K562 (cell line): ENCODE measurements around the gene TBXA2R. TPM values are rescaled to one million over a fixed set of nuclear protein-coding genes. Genes with fewer than 3 reads are reported as not detected.

Source experiments
- ATAC-seq: fragments of 200-7000 bp; cut with Tn5 transposase; 3 replicates; pipeline ENCODE4 v1.9.1; 2020; ENCODE audit warnings: moderate library complexity
- BruUV-seq: library from RNA; stranded (reverse); fragments of 400-500 nt; replicated peaks from 2 replicates; lab custom pipeline; 2021; lab: Mats Ljungman, UMichigan
- CTCF ChIA-PET: fragments of 300-600 bp; formaldehyde crosslinking; extraction: SDS; loops from one replicate; lab custom pipeline; 2021; ENCODE audit warnings: low intra/inter-chr PET ratio; lab: Yijun Ruan, JAX
- POLR2A ChIA-PET: fragments of 300-600, 350-650 bp; sonication (Branson Sonifier 250); formaldehyde crosslinking; extraction: SDS; loops from one replicate; lab custom pipeline; 2021; ENCODE audit warnings: antibody characterized with exemption, inconsistent platforms; lab: Yijun Ruan, JAX
- DNase-seq, 4 experiments: peaks; one replicate each; pipeline versions ENCODE4 v3.0.0 to v3.0.0-alpha.2; 2011 to 2018; ENCODE audit warnings: low spot score in 3 of 4, mixed read lengths in 3 of 4; ENCODE audit errors: extremely low read depth in 1 of 4
- FAIRE-seq: peaks from 2 replicates; lab custom pipeline; 2011; peaks lifted over from hg19 to GRCh38; lab: Jason Lieb, UNC
- H2AFZ ChIP-seq: 2 replicates; pipeline ENCODE4 v1.6.0; 2011; ENCODE audit warnings: low read depth, low read length, control low read depth, inconsistent platforms
- H3K27ac ChIP-seq: fragments of 200-600 bp; 3 replicates; pipeline ENCODE4 v1.8.0; 2011; ENCODE audit warnings: low read depth, mild to moderate bottlenecking, control low read depth, inconsistent platforms, low read length, moderate library complexity, mixed read lengths; ENCODE audit errors: extremely low read depth
- H3K27me3 ChIP-seq, 2 experiments: fragments of 300-600 bp in 1 of 2; 2 replicates in 1 of 2; 3 replicates in 1 of 2; pipeline versions ENCODE4 v1.6.0 to v1.8.0; 2011; ENCODE audit warnings: inconsistent platforms in 2 of 2, low read length in 2 of 2, mild to moderate bottlenecking in 1 of 2, mixed read lengths in 1 of 2, moderate library complexity in 1 of 2; ENCODE audit not compliant: control insufficient read depth in 2 of 2, insufficient read depth in 2 of 2
- H3K36me3 ChIP-seq: fragments of 300-600 bp; 3 replicates; pipeline ENCODE4 v1.8.0; 2011; ENCODE audit warnings: mild to moderate bottlenecking, low read length, inconsistent platforms; ENCODE audit not compliant: control insufficient read depth, insufficient read depth
- H3K4me1 ChIP-seq, 2 experiments: fragments of 200-600 bp in 1 of 2; replicated peaks in 1 of 2; 2 replicates in 1 of 2; 3 replicates in 1 of 2; pipeline versions ENCODE4 v1.5.1 to v1.8.0; 2011; ENCODE audit warnings: inconsistent platforms in 2 of 2, low read length in 2 of 2, mild to moderate bottlenecking in 1 of 2, mixed read lengths in 1 of 2, moderate library complexity in 1 of 2; ENCODE audit not compliant: control insufficient read depth in 2 of 2, insufficient read depth in 2 of 2
- H3K4me2 ChIP-seq: 2 replicates; pipeline ENCODE4 v1.6.1; 2011; ENCODE audit warnings: low read length, control low read depth, inconsistent platforms, mixed read lengths; ENCODE audit not compliant: insufficient read depth
- H3K4me3 ChIP-seq: fragments of 200-600 bp; sonication (generic), shearing (Covaris generic); 2 replicates; pipeline ENCODE4 v1.5.1; 2016; ENCODE audit warnings: control low read depth, inconsistent platforms
- H3K79me2 ChIP-seq: fragments of 200-600 bp; 3 replicates; pipeline ENCODE4 v1.8.0; 2011; ENCODE audit warnings: low read length, inconsistent platforms; ENCODE audit not compliant: control insufficient read depth, insufficient read depth
- H3K9ac ChIP-seq, 2 experiments: 2 replicates each; pipeline versions ENCODE4 v1.6.0 to v1.6.1; 2011; ENCODE audit warnings: low read depth in 2 of 2, low read length in 2 of 2, control low read depth in 1 of 2, inconsistent platforms in 1 of 2, mild to moderate bottlenecking in 1 of 2, mixed read lengths in 1 of 2; ENCODE audit not compliant: insufficient read depth in 1 of 2
- H3K9me1 ChIP-seq: one replicate; pipeline ENCODE4 v1.6.0; 2011; ENCODE audit warnings: inconsistent platforms, mild to moderate bottlenecking, low read length, moderate library complexity; ENCODE audit not compliant: control insufficient read depth, insufficient read depth
- H3K9me3 ChIP-seq: replicated peaks from 2 replicates; pipeline ENCODE4 v1.5.1; 2011; ENCODE audit warnings: low read depth, low read length, inconsistent platforms; ENCODE audit not compliant: control insufficient read depth, insufficient read depth
- H4K20me1 ChIP-seq: replicated peaks from 2 replicates; pipeline ENCODE4 v1.6.1; 2011; ENCODE audit warnings: low read length, inconsistent platforms, mixed read lengths; ENCODE audit not compliant: control insufficient read depth, insufficient read depth
- ATF1 ChIP-seq, 2 experiments: fragments of 450-650 bp in 1 of 2; IDR thresholded peaks; 2 replicates each; pipeline ENCODE4 v1.6.1; 2016; ENCODE audit warnings: missing compliant biosample characterization in 1 of 2, missing genetic modification characterization in 1 of 2
- CAMTA2 ChIP-seq: fragments of 250-450 bp; sonication (Bioruptor Pico); conservative IDR thresholded peaks from 2 replicates; pipeline ENCODE4 v1.5.1; 2022
- EGR1 ChIP-seq: fragments of 450-650 bp; conservative IDR thresholded peaks from 2 replicates; pipeline ENCODE4 v1.6.1; 2017; ENCODE audit warnings: mild to moderate bottlenecking
- FOXM1 ChIP-seq, 2 experiments: fragments of 450-650 bp in 1 of 2; sonication (generic) in 1 of 2; formaldehyde crosslinking in 1 of 2; IDR thresholded peaks; 2 replicates each; pipeline versions ENCODE4 v1.6.1 to v1.9.0; 2017 to 2022; ENCODE audit warnings: low read depth in 2 of 2, mild to moderate bottlenecking in 2 of 2, missing genetic modification reagents in 1 of 2, moderate library complexity in 1 of 2
- HNRNPH1 ChIP-seq: fragments of 200-400 bp; formaldehyde crosslinking; optimal IDR thresholded peaks from 2 replicates; pipeline ENCODE3; 2017; ENCODE audit warnings: low read depth, mild to moderate bottlenecking, low read length, moderate library complexity
- KHSRP ChIP-seq: fragments of 450-650 bp; IDR thresholded peaks from 2 replicates; pipeline ENCODE4 v1.6.1; 2017
- LEF1 ChIP-seq: fragments of 450-650 bp; IDR thresholded peaks from 2 replicates; pipeline ENCODE4 v1.6.1; 2016; ENCODE audit warnings: mild to moderate bottlenecking
- NCOR1 ChIP-seq: fragments of 450-650 bp; IDR thresholded peaks from 2 replicates; pipeline ENCODE4 v1.6.1; 2016; ENCODE audit warnings: mild to moderate bottlenecking, moderate library complexity
- NR3C1 ChIP-seq: sonication (generic); formaldehyde crosslinking; IDR thresholded peaks from 2 replicates; pipeline ENCODE4 v1.8.1; 2022; ENCODE audit warnings: missing genetic modification reagents
- POLR3G ChIP-seq: IDR thresholded peaks from 2 replicates; pipeline ENCODE4 v1.6.1; 2011; ENCODE audit not compliant: insufficient read length, insufficient replicate concordance; ENCODE audit errors: extremely low read depth
- SMARCE1 ChIP-seq: fragments of 450-650 bp; IDR thresholded peaks from 2 replicates; pipeline ENCODE4 v1.7.1; 2016; ENCODE audit warnings: mild to moderate bottlenecking
- TCF7L2 ChIP-seq: fragments of 150-350 bp; IDR thresholded peaks from 2 replicates; pipeline ENCODE4 v1.6.1; 2016; ENCODE audit warnings: low read depth, mild to moderate bottlenecking, low read length, moderate library complexity
- WGBS: fragments of 100-300 bp; shearing (Covaris generic); methylation state at CpG from one replicate; pipeline ENCODE4 v1.1.6; 2016; ENCODE audit warnings: low coverage, mixed read lengths; ENCODE audit not compliant: insufficient coverage; ENCODE audit errors: missing lambda C conversion rate; 5-methylcytosine and 5-hydroxymethylcytosine counted together
- in situ Hi-C: fragments of 300-500 bp; cut with MboI; formaldehyde crosslinking; loops from 4 replicates; pipeline ENCODE4 v1.15.0; 2018; ENCODE audit warnings: inconsistent platforms, mixed read lengths
- intact Hi-C: fragments of 100-400 bp; cut with micrococcal nuclease; formaldehyde crosslinking; loops from 2 replicates; pipeline ENCODE4 v1.14.2; 2022
- polyA plus RNA-seq, 8 experiments: library from polyadenylated mRNA; depleted of rRNA in 4 of 8; stranded (reverse) in 5 of 8; unstranded in 3 of 8; fragments of >200 nt; fragmentation: Nextera tagmentation in 2 of 8; fragmentation: Illumina TruSeq in 1 of 8; extraction: Ambion mirVana in 2 of 8; extraction: Trizol in 1 of 8; gene quantifications; 2 replicates each; pipeline versions ENCODE4 v1.2.1 to v1.2.3, GENCODE V29; 2011 to 2014; ENCODE audit warnings: inconsistent platforms in 1 of 8, missing spikeins in 1 of 8
- total RNA-seq, 7 experiments: library from RNA; depleted of rRNA in 6 of 7; stranded (reverse); fragments of >200 nt in 6 of 7; fragmentation: Illumina TruSeq in 2 of 7; extraction: Trizol in 2 of 7; gene quantifications; 2 replicates each; pipeline versions ENCODE4 v1.2.1 to v1.2.3, GENCODE V29; 2011 to 2021; ENCODE audit warnings: low replicate concordance in 1 of 7
- TF ChIP-seq, protein P1 (sequence below): fragments of 450-650 bp; formaldehyde crosslinking; IDR thresholded peaks from 2 replicates; pipeline ENCODE4 v1.4.0; 2022; ENCODE audit warnings: missing genetic modification characterization
- TF ChIP-seq, protein P2 (sequence below), 2 experiments: IDR thresholded peaks; 2 replicates each; pipeline ENCODE4 v1.6.1; 2011; ENCODE audit warnings: borderline replicate concordance in 1 of 2, control low read depth in 1 of 2, low read depth in 1 of 2, low read length in 1 of 2, mild to moderate bottlenecking in 1 of 2, mixed read lengths in 1 of 2, moderate library complexity in 1 of 2; ENCODE audit not compliant: insufficient read depth in 1 of 2, insufficient read length in 1 of 2, poor library complexity in 1 of 2, severe bottlenecking in 1 of 2; ENCODE audit errors: extremely low read depth in 1 of 2
- TF ChIP-seq, protein P3 (sequence below): sonication (generic); formaldehyde crosslinking; IDR thresholded peaks from 2 replicates; pipeline ENCODE4 v1.8.1; 2023; ENCODE audit warnings: mild to moderate bottlenecking, missing genetic modification reagents

TBXA2R gene
- total and polyA plus RNA-seq, 9 of the 15 experiments (the other 6 are each of a cell fraction or from before 2014, with no cell fraction given), result 1.5 to 24.0 (median 2.8) TPM

DNA sequence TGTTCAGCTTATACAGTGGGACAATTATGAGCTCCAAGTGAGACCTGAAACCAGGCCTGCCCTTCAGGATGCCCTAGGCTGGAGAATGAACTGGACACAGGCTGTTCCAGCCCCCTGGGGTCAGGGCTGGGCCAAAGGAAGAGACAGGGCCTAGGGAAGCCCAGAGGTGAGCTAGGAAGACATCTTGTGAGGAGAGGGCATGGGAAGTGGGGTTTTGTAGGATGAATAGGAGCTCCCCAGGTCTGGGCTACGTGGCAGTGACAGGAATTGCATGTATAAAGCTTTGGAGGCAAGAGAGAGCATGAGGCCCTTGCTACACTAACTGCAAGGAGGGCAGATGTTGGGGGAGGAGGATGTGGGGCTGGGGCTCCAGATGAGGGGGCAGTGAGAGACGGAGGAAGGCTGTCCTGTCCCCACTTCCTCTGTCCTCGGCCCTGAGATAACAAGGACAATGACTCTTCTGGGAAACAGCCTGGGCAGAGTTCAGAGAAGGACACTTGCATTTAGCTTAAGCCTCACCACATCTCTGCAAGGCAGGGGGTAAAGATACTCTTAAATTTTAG lies 1.5 kb upstream of the TBXA2R start:
- FAIRE-seq (peak; percentile 99), DNase-seq (peak in 2 of 4 experiments; percentile 84 to 89), ATAC-seq (peak; percentile 36)
- H3K9me1 ChIP-seq, result peaks cover 2% of the 10 kb centered on the region
- H3K9ac ChIP-seq, result peak overlapping the region; percentile 92
- peak overlapping the region; percentile 89 for H3K4me3 ChIP-seq
- peak overlapping the region; percentile 79 for H2AFZ ChIP-seq
- in situ Hi-C loops (no loop called here), intact Hi-C loops (loop anchor here (10.0 kb wide), 1 partner anchor 63 kb away; no protein-coding TSS in a partner anchor)
- peaks cover 47% of the 10 kb centered on the region; the same call in 2 of the 3 replicates for H3K36me3 ChIP-seq
- peaks cover 47% of the 10 kb centered on the region for H3K79me2 ChIP-seq
- peaks cover 42 to 98% of the 10 kb centered on the region in 2 experiments for H3K4me1 ChIP-seq
- H3K4me2 ChIP-seq, result peak overlapping the region; percentile 91
- H3K9me3 ChIP-seq, result no peaks in the 10 kb centered on the region; the same call in 1 of the 2 replicates
- ChIA-PET POLR2A (interaction anchor here (0.5 to 4.0 kb wide), 15 partner anchors 12 to 833 kb away, joined by 3 to 29 read pairs (median 4); partner anchors contain the start of gene MFSD12), CTCF (no interaction called here)
- peak overlapping the region; percentile 98 for H3K27ac ChIP-seq
- no peaks in the 10 kb centered on the region for H4K20me1 ChIP-seq
- H3K27me3 ChIP-seq, result no peaks in the 10 kb centered on the region
- WGBS, result 3% methylated on average over 3 of the region's 3 CpGs
- no TSS peak for BruUV-seq
- TF ChIP-seq, protein P1, sequence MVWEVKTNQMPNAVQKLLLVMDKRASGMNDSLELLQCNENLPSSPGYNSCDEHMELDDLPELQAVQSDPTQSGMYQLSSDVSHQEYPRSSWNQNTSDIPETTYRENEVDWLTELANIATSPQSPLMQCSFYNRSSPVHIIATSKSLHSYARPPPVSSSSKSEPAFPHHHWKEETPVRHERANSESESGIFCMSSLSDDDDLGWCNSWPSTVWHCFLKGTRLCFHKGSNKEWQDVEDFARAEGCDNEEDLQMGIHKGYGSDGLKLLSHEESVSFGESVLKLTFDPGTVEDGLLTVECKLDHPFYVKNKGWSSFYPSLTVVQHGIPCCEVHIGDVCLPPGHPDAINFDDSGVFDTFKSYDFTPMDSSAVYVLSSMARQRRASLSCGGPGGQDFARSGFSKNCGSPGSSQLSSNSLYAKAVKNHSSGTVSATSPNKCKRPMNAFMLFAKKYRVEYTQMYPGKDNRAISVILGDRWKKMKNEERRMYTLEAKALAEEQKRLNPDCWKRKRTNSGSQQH (CRISPR knock-in tag), result peak; percentile 45; the same call in 1 of the 2 replicates
- TF ChIP-seq EGR1 (peak; percentile 77), ATF1 (CRISPR knock-in tag; IDR thresholded peaks at IDR 0.05) (no peak), ATF1 (tag; IDR thresholded peaks at IDR 0.05) (peak; percentile 41; the same call in 1 of the 2 replicates), HNRNPH1 (no peak), LEF1 (peak; percentile 48; the same call in 1 of the 2 replicates), NCOR1 (peak; percentile 39; the same call in 1 of the 2 replicates), KHSRP (no peak), SMARCE1 (peak; percentile 47; the same call in 1 of the 2 replicates), TCF7L2 (no peak), FOXM1 (IDR thresholded peaks at IDR 0.05; ENCODE audit: low read depth) (no peak), FOXM1 (CRISPR knock-in tag; IDR thresholded peaks at IDR 0.05; ENCODE audit: low read depth) (no peak), NR3C1 (CRISPR knock-in tag) (no peak), CAMTA2 (no peak), POLR3G (no peak)
- TF ChIP-seq, protein P2, sequence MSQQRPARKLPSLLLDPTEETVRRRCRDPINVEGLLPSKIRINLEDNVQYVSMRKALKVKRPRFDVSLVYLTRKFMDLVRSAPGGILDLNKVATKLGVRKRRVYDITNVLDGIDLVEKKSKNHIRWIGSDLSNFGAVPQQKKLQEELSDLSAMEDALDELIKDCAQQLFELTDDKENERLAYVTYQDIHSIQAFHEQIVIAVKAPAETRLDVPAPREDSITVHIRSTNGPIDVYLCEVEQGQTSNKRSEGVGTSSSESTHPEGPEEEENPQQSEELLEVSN (IDR thresholded peaks at IDR 0.05; ENCODE audit: borderline replicate concordance in 1 of 2, extremely low read depth in 1 of 2, insufficient read depth in 1 of 2, insufficient read length in 1 of 2, low read depth in 1 of 2, low read length in 1 of 2, poor library complexity in 1 of 2, severe bottlenecking in 1 of 2), result peak in 1 of 2 experiments; percentile 58
- TF ChIP-seq, protein P3, sequence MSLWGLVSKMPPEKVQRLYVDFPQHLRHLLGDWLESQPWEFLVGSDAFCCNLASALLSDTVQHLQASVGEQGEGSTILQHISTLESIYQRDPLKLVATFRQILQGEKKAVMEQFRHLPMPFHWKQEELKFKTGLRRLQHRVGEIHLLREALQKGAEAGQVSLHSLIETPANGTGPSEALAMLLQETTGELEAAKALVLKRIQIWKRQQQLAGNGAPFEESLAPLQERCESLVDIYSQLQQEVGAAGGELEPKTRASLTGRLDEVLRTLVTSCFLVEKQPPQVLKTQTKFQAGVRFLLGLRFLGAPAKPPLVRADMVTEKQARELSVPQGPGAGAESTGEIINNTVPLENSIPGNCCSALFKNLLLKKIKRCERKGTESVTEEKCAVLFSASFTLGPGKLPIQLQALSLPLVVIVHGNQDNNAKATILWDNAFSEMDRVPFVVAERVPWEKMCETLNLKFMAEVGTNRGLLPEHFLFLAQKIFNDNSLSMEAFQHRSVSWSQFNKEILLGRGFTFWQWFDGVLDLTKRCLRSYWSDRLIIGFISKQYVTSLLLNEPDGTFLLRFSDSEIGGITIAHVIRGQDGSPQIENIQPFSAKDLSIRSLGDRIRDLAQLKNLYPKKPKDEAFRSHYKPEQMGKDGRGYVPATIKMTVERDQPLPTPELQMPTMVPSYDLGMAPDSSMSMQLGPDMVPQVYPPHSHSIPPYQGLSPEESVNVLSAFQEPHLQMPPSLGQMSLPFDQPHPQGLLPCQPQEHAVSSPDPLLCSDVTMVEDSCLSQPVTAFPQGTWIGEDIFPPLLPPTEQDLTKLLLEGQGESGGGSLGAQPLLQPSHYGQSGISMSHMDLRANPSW (CRISPR knock-in tag), result no peak
